Measurements from ENCODE around the gene ANHX. TPM values are rescaled to one million over a fixed set of nuclear protein-coding genes. Genes with fewer than 3 reads are reported as not detected.
"Not testable (repeated sequence)": the region's sequence is repeated elsewhere in the genome, so short reads cannot be mapped to it uniquely, and the experiment has no call there.

The ANHX gene
- total RNA-seq, 1 donor from 2014 or later: not detected

DNA sequence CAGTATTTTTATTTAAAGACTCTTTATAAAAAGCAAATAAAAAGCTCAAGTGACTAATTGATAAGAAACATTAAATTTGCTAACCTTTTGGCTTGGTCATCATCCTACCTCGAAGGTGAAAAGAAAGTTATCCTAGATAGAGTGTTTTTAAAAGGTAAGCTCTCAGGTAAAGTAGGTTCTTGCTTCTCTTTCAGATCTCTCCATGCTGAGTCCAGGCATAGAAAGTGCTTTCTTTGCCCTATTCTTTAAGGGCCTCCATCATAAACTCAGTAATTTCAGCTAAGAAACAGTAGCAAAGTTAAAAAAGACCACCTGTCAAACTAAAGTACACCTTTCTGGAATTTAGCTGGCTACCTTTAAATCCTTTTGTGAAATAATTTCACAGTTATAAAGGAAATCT, 20.6 kb upstream of the ANHX start:
- FAIRE-seq: no peak
- TF ChIP-seq, protein P1, sequence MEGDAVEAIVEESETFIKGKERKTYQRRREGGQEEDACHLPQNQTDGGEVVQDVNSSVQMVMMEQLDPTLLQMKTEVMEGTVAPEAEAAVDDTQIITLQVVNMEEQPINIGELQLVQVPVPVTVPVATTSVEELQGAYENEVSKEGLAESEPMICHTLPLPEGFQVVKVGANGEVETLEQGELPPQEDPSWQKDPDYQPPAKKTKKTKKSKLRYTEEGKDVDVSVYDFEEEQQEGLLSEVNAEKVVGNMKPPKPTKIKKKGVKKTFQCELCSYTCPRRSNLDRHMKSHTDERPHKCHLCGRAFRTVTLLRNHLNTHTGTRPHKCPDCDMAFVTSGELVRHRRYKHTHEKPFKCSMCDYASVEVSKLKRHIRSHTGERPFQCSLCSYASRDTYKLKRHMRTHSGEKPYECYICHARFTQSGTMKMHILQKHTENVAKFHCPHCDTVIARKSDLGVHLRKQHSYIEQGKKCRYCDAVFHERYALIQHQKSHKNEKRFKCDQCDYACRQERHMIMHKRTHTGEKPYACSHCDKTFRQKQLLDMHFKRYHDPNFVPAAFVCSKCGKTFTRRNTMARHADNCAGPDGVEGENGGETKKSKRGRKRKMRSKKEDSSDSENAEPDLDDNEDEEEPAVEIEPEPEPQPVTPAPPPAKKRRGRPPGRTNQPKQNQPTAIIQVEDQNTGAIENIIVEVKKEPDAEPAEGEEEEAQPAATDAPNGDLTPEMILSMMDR (IDR thresholded peaks at IDR 0.05; ENCODE audit: insufficient read depth, low read depth, low read length): no peak
- no peak for TF ChIP-seq EZH2 (IDR thresholded peaks at IDR 0.05; ENCODE audit: insufficient read depth, low read length)
- H3K27ac Mint-ChIP-seq (ENCODE audit: unreplicated experiment): no peak overlapping the region

GRCh38 chr12:133255833-133256232, 20.2 kb upstream of the ANHX start:
- H3K27ac ChIP-seq (ENCODE audit: low read depth, low read length); H3K4me3 ChIP-seq (ENCODE audit: insufficient read depth, low read depth, low read length); H3K27me3 ChIP-seq (ENCODE audit: insufficient read depth, low read length); H3K27me3 Mint-ChIP-seq (ENCODE audit: low read depth, unreplicated experiment); H3K4me1 Mint-ChIP-seq (ENCODE audit: low read depth, unreplicated experiment); H3K27ac Mint-ChIP-seq (ENCODE audit: unreplicated experiment); H3K36me3 ChIP-seq (ENCODE audit: insufficient read depth, low read length); DNase-seq (ENCODE audit: low read depth); H4K20me1 ChIP-seq (ENCODE audit: insufficient read depth, low read length); H3K4me1 ChIP-seq (ENCODE audit: insufficient read depth, low read length); H3K36me3 Mint-ChIP-seq (ENCODE audit: low read depth, unreplicated experiment); H3K9ac ChIP-seq (ENCODE audit: low read length); H3K79me2 ChIP-seq (ENCODE audit: insufficient read depth, low read length); H3K9me3 ChIP-seq (ENCODE audit: insufficient read depth, low read depth, low read length); H2AFZ ChIP-seq (ENCODE audit: low read depth, low read length); H3K4me3 Mint-ChIP-seq (ENCODE audit: unreplicated experiment); FAIRE-seq; H3K4me2 ChIP-seq (ENCODE audit: low read length): not testable (repeated sequence)
- H3K9me3 Mint-ChIP-seq (ENCODE audit: unreplicated experiment): peaks cover 12% of the 10 kb centered on the region

More for the DNA sequence above, 20.6 kb upstream of the ANHX start:
- Histone ChIP-seq H2AFZ (ENCODE audit: low read depth, low read length) (no peak overlapping the region), H3K36me3 (ENCODE audit: insufficient read depth, low read length) (no peaks in the 10 kb centered on the region), H3K4me3 (ENCODE audit: insufficient read depth, low read depth, low read length) (no peak overlapping the region), H3K79me2 (ENCODE audit: insufficient read depth, low read length) (no peaks in the 10 kb centered on the region), H4K20me1 (ENCODE audit: insufficient read depth, low read length) (no peaks in the 10 kb centered on the region), H3K4me1 (ENCODE audit: insufficient read depth, low read length) (no peaks in the 10 kb centered on the region), H3K4me2 (ENCODE audit: low read length) (no peak overlapping the region), H3K9me3 (ENCODE audit: insufficient read depth, low read depth, low read length) (peaks cover 3% of the 10 kb centered on the region), H3K9ac (ENCODE audit: low read length) (no peak overlapping the region), H3K27me3 (ENCODE audit: insufficient read depth, low read length) (no peaks in the 10 kb centered on the region), H3K27ac (ENCODE audit: low read depth, low read length) (no peak overlapping the region)
- Mint-ChIP-seq H3K9me3 (ENCODE audit: unreplicated experiment) (peaks cover 12% of the 10 kb centered on the region), H3K36me3 (ENCODE audit: low read depth, unreplicated experiment) (no peaks in the 10 kb centered on the region), H3K4me3 (ENCODE audit: unreplicated experiment) (no peak overlapping the region), H3K4me1 (ENCODE audit: low read depth, unreplicated experiment) (no peaks in the 10 kb centered on the region), H3K27me3 (ENCODE audit: low read depth, unreplicated experiment) (no peaks in the 10 kb centered on the region)
- no peak for DNase-seq (ENCODE audit: low read depth)

GRCh38 chr12:133251732-133252131, 16.1 kb upstream of the ANHX start:
- no peak for FAIRE-seq
- Mint-ChIP-seq H3K9me3 (ENCODE audit: unreplicated experiment) (peaks cover 17% of the 10 kb centered on the region), H3K36me3 (ENCODE audit: low read depth, unreplicated experiment) (no peaks in the 10 kb centered on the region)

More at GRCh38 chr12:133251732-133252131, 16.1 kb upstream of the ANHX start:
- no peaks in the 10 kb centered on the region for H3K79me2 ChIP-seq (ENCODE audit: insufficient read depth, low read length)
- H3K9ac ChIP-seq (ENCODE audit: low read length): no peak overlapping the region
- no peaks in the 10 kb centered on the region for H3K4me1 ChIP-seq (ENCODE audit: insufficient read depth, low read length)
- TF ChIP-seq EZH2 (IDR thresholded peaks at IDR 0.05; ENCODE audit: insufficient read depth, low read length): no peak
- TF ChIP-seq, protein P1 (IDR thresholded peaks at IDR 0.05; ENCODE audit: insufficient read depth, low read depth, low read length): no peak
- Mint-ChIP-seq H3K4me3 (ENCODE audit: unreplicated experiment) (no peak overlapping the region), H3K4me1 (ENCODE audit: low read depth, unreplicated experiment) (no peaks in the 10 kb centered on the region), H3K27me3 (ENCODE audit: low read depth, unreplicated experiment) (no peaks in the 10 kb centered on the region), H3K27ac (ENCODE audit: unreplicated experiment) (no peak overlapping the region)
- no peak for DNase-seq (ENCODE audit: low read depth)
- no peaks in the 10 kb centered on the region for H4K20me1 ChIP-seq (ENCODE audit: insufficient read depth, low read length)
- no peaks in the 10 kb centered on the region for H3K27me3 ChIP-seq (ENCODE audit: insufficient read depth, low read length)
- no peak overlapping the region for H3K4me3 ChIP-seq (ENCODE audit: insufficient read depth, low read depth, low read length)
- no peak overlapping the region for H3K27ac ChIP-seq (ENCODE audit: low read depth, low read length)
- H3K9me3 ChIP-seq (ENCODE audit: insufficient read depth, low read depth, low read length): peaks cover 3% of the 10 kb centered on the region
- no peak overlapping the region for H3K4me2 ChIP-seq (ENCODE audit: low read length)
- no peak overlapping the region for H2AFZ ChIP-seq (ENCODE audit: low read depth, low read length)
- H3K36me3 ChIP-seq (ENCODE audit: insufficient read depth, low read length): no peaks in the 10 kb centered on the region
